LHCN-M2 (cell line): ENCODE results near the gene CELA2A. TPM values are rescaled to one million over a fixed set of nuclear protein-coding genes. Genes with fewer than 3 reads are reported as not detected.
"Not testable (repeated sequence)": the region's sequence is repeated elsewhere in the genome, so short reads cannot be mapped to it uniquely, and the experiment has no call there.

Experiments
- DNase-seq: peaks from one replicate; pipeline ENCODE4 v3.0.0-alpha.2; 2012; ENCODE audit warnings: low read depth
- total RNA-seq: library from RNA; depleted of rRNA; stranded (reverse); fragments of >200 nt; gene quantifications from 2 replicates; pipeline ENCODE4 v1.2.3, GENCODE V29; 2014

The CELA2A gene
- total RNA-seq, 1 experiment from 2014 or later = not detected

- no peak for DNase-seq
Measured at GRCh38 chr1:15424981-15425380, 31.6 kb upstream of the CELA2A start.

- no peak for DNase-seq
Measured at GRCh38 chr1:15425521-15425920, 31.0 kb upstream of the CELA2A start.

- DNase-seq = peak; percentile 46
Measured at GRCh38 chr1:15425958-15426357, 30.6 kb upstream of the CELA2A start.

GRCh38 chr1:15426492-15427279, 29.8 kb upstream of the CELA2A start:
- DNase-seq = no peak

- DNase-seq = no peak
Measured at GRCh38 chr1:15427280-15427666, 29.3 kb upstream of the CELA2A start.

- not testable (repeated sequence) for DNase-seq
Measured at GRCh38 chr1:15428252-15428651, 28.3 kb upstream of the CELA2A start.

GRCh38 chr1:15428815-15429435, 27.6 kb upstream of the CELA2A start:
- no peak for DNase-seq

GRCh38 chr1:15429701-15430149, 26.8 kb upstream of the CELA2A start:
- peak; percentile 40 for DNase-seq

GRCh38 chr1:15430787-15431570, 25.6 kb upstream of the CELA2A start:
- DNase-seq = no peak

GRCh38 chr1:15431571-15431948, 25.0 kb upstream of the CELA2A start:
- no peak for DNase-seq

GRCh38 chr1:15432324-15432723, 24.2 kb upstream of the CELA2A start:
- DNase-seq = peak; percentile 71

- no peak for DNase-seq
Measured at GRCh38 chr1:15433471-15433870, 23.1 kb upstream of the CELA2A start.

- not testable (repeated sequence) for DNase-seq
Measured at GRCh38 chr1:15434739-15435138, 21.8 kb upstream of the CELA2A start.

GRCh38 chr1:15435239-15436077, 21.1 kb upstream of the CELA2A start:
- no peak for DNase-seq

- no peak for DNase-seq
Measured at GRCh38 chr1:15436881-15437442, 19.6 kb upstream of the CELA2A start.

GRCh38 chr1:15439325-15439724, 17.2 kb upstream of the CELA2A start:
- no peak for DNase-seq

- no peak for DNase-seq
Measured at GRCh38 chr1:15440357-15440756, 16.2 kb upstream of the CELA2A start.

GRCh38 chr1:15441247-15441646, 15.3 kb upstream of the CELA2A start:
- no peak for DNase-seq

GRCh38 chr1:15442119-15442518, 14.4 kb upstream of the CELA2A start:
- DNase-seq = no peak

- no peak for DNase-seq
Measured at GRCh38 chr1:15442759-15443158, 13.8 kb upstream of the CELA2A start.

GRCh38 chr1:15443281-15443680, 13.3 kb upstream of the CELA2A start:
- no peak for DNase-seq
